HG03039 (cell line): ENCODE measurements around the gene WNT3A.

ENCODE experiments used
- ATAC-seq: cut with Tn5 transposase; IDR thresholded peaks from one replicate; pipeline ENCODE4 v1.9.1; 2021; ENCODE audit warnings: mild to moderate bottlenecking, moderate library complexity; ENCODE audit not compliant: unreplicated experiment

The WNT3A gene

GRCh38 chr1:228110556-228110955 is 103.8 kb downstream of the WNT3A start:
- no peak for ATAC-seq
